DMS 273 (cell line): ENCODE results near the gene PLEKHA6.
A peak's percentile ranks its signal among the peaks of the same experiment; 100 is the strongest.

Experiments
- DNase-seq: peaks from one replicate; lab custom pipeline; 2025; ENCODE audit not compliant: unreplicated experiment; lab: John Stamatoyannopoulos, UW

PLEKHA6 gene

DNA sequence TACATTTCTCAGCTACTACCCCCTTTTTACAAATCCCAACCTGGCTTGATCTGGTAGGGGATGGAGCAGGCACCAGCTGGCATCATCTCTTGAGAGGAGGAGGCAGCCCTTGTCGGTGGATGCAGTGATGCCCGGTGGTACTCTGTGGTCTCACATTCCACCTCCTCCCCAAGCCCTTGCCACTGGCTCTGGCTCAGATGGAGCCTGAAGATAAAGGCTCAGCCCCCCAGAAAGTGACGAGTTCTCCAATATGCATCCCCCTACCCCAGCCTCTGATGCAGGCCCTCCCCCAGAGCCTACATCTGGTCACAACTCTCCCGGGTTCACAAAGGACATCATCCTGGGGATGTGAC lies 142.1 kb downstream of the PLEKHA6 start:
- no peak for DNase-seq

DNA sequence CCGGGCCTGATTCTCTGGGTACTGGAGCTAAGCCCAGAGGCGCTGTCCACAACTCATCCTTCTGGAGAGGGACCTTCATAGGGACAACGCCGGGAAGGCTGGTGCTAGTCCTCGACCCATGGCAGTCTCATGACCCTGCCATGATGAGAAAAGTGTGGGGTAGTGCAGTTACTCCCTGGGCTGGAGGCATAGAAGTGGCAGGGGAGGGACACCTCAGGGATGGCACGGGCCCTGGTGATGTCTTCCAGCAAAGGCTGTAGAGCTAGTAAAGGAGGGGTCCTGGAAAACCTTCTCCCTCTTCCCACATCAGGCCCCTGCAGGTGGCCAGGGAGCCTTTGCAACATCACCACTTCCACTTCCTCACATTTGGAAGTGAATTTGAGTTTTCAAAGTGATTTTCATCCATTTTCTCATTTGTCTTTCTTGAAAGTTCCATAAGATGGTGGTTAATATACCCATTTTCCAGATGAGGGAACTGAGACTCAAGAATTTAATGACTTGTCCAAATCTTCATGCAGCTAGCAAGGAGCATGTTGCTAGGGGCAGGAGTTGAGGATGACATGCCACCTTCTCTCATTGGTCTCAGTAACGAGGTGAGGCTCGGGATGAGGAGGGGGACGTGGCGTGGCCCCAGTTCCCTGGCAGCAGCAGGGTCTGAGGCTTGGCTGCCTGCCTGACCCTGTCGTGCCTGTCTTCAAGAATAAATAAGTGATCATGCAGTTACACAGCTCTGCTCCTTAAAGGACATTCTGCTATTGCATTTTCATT lies 142.7 kb downstream of the PLEKHA6 start:
- no peak for DNase-seq

DNA sequence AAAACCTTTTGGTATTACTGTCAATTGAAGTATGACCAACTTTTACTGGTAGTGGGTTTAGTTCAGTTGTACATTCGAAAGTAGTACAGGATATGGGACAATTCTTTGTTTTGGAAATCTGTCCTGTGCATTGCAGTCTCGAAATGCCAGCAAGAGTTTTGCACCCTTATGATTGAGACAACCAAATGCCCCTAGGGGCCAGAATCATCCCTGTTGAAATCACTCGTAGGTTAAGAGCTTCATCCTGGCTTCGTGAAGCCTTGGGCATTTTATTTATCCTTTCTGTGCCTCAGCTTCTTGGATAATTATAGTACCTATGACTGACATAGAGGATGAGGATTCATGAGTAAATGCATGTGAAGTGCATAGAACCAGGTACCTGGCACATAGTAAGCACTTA lies 143.5 kb downstream of the PLEKHA6 start:
- no peak for DNase-seq

DNA sequence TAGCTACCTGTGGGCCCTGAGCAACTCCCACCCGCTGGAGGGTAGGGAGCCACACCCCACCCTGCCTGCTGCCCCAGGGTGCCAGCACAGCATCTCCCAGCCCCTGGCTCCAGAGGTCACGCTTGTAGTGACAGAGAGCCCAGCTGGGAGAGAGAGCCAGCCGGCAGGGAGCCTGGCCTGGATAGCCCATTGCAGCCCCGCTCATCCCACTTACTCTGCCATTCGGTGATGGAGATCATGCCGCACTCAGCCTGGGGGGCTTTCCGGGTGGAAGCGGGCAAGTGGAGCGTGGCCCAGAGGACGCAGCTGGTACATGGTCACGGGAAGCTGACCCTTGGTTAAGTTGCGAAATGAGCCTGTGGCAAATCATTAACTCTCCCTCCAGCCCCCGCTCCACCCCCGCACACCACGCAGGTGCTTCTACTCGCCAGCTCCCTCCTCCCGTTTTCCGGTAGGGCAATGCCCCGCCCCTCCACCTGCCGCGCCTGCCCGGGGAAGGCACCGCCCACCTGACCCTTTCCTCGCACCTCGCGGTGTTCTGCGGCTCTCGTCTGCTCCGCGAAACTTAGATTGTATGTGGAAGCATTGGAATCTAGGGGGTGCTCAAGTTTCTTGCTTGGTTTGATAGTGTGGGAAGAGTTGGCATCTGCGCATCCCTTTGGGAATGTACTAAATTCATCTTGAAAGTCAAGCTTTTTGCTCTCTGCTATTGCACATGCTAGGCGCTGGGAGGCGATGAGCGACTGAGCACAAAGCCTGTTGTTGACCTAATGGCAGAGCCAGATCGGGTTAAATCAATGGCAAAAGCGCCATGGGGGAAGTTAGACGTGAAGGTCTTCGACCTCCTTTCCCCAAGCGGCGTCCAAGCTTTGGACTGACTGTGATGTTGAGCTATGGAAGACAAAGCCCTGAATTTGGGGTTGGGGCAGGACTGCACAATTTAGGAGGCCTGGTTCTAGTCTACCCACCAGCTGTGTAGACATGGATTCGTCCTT lies 145.8 kb downstream of the PLEKHA6 start, which contains the start of gene GOLT1A:
Gene GOLT1A (minus strand): TSS at position 321 of the 995 bp plus-strand sequence. CDS start 82 bp downstream, at position 239.
- DNase-seq = no peak

DNA sequence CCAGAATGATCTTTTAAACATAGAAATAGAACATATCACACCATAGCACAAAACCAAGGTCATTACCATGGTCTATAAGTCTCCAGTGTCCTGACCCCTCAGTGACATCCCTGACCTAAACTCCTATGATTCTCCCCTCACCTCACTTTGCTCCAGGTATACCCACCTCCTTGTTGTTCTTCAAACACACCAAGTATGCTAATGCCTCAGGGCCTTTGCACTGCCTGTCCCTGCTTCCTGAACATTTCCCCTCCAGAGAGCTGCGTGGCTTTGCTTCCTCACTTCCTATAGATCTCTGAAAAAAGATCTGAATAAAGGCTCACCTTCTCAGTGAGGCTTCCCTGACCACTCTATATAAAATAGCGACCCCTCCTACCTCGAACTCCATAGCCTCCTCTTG lies 147.0 kb downstream of the PLEKHA6 start:
- DNase-seq = no peak

DNA sequence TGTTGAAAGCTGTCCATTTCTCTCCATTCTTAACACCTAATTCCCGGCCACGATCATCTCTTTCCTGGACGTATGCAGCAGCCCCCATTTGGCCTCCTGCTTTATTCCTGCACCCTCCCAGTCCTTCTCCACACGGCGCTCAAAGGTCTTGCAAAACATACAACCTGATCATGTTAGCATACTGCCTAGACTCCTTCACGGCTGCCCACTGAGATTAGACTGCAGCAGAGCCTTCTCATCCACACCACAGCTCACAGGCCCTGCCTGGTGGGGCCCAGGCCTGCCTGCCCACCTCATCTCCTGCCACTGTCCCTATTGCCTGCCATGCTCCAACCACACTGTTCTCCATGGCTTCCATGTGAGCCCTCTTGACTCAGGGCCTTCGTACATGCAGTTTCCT lies 148.7 kb downstream of the PLEKHA6 start:
- no peak for DNase-seq

DNA sequence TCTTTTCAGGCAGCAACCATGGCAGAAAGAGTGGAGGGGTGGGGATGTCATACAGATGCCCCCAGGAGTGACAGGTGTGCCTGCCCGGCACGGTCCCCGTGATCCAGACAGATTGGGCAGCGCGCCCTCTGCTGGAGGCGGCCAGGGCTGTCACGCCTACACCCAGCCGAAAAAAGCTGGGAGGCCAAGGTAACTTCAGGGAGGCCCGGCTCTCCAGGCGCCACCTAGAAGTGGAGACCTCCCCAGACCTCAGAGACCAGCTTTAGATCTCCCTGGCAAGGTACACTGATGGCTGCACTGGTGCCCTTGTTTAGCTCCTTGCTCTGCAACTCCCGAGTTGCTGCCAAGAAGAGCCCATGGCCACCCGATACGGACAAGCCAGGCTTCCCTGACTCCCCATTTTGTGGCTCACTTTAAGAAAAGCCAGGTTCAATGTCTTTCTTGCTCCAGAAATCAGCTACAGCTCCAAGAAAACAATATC lies 152.6 kb downstream of the PLEKHA6 start:
- DNase-seq = peak; percentile 79

DNA sequence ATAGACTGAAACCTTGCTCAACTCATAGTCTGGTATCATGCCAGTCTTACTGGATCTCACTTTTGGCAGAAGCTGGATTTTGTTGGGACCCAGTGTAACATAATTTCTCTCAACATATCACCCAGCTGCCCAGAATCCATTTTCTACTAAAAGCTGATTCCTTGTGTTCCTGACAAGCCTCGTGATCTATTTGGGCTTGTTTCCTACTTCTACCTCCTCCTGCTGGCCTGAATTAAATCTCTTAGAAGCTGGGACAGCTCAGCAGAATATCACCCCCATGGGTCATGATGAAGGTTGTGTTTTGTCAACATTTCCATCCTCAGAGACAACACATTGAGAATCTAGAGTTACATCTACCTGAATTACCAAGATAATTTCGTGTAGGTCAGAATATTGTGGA lies 153.6 kb downstream of the PLEKHA6 start:
- no peak for DNase-seq

DNA sequence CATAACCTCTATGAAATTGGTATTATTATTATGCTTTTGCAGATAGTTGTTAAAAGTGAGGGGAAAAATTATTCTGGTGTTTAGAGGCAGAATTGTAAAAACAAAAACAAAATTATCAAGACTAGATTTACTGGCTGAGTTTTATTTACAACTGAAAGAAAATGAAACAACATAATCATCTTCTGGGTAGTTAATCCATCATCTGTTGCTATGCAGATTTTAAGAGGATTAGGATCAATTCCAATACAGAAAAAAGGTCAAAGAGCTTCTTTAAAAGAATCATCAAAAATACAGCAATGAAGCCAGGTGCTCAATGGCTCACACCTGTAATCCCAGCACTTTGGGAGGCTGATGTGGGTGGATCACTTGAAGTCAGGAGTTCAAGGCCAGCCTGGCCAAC lies 154.2 kb downstream of the PLEKHA6 start:
- DNase-seq = no peak

DNA sequence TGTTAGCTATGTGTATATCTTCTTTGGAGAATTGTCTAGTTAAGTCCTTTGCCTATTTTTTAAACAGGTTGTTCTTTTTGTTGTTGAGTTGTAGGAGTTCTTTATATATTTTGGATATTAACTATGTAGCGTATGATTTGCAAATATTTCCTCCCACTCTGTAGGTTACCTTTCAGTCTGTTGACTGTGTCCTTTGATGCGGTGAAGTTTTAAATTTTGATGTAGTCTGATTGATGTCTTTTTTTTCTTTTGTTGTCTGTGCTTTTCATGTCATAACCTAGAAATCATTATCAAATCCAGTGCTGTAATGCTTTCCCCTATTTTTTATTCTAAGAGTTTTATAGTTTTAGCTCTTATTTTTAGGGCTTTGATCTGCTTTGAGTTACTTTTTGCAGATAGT lies 154.8 kb downstream of the PLEKHA6 start:
- DNase-seq = no peak

DNA sequence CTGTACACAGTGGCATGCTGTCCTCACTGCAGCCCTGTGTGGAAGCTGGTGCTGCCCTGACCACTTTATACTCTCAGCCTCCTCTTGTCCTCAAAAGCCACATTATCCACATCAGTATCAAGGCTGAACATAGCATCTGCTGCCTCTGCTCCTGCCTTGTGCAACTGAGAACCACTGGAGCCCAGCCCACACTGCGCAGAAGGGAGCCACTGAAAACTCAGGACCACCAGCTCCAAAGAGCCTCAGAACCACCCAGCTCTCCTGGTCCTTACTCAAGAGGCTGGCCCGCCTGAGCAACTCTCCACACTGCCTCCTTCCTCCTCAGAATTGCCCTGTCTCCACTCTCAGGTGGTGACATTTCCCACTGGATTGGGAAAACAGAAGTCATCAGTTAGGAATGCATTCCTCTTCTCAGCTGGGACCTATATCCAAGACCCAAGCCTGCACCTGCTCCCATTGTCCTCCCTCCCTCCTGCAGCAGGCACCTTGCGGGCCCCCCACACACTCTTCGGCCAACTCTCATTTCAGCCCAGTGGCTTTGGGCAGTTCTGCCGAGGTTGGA lies 156.4 kb downstream of the PLEKHA6 start:
- DNase-seq = no peak

DNA sequence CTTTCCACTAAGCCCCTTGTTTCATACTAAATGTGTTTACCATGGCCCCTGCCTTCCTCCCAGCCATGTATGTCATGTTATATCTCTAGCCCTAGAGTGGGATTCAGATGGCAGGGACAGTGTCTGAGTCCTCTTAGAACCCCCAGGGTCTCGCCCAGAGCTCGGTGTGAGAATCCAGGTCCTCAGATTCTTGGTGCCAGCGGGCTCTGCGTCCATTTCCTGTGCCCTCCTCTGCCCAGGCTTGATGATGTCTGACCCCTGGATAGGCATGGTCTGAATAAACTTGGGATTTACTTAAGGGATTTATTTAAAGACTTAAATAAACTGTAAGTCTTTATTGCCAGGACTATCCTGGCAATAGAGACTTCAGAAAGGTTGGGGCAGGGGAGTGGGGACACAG lies 157.2 kb downstream of the PLEKHA6 start:
- DNase-seq = no peak

DNA sequence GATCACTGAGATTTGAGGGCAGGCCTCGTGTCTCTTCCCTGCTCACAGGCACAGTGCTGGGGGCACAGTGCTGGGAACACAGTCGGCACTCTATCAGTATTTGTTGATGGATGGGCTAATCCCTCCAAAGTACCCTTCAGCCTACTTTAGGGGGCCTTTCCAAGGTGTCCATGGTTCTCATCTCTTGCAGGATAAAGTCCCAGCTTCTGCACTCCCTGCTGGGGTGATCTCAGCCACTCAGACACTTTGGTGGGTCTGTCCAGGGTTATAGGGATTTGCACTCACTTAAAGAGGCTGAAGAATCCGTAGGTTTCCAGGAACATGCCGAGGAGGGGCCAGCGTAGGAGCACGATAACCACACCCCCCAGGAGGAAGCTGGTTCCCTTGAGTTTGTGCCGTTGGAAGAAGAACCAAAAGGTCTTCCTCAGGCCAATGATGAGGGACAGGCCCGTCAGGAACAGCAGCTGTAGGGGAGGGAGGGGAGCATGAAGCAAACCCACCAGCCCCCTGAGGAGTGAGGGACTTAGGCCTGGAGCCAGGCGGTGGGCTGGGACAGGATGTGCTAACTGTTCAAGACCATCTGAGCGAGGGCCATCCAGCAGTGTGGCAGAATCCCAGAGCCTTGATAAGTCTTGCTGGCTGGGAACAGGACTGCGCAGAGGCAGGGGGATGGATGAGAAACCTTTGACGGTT lies 158.2 kb downstream of the PLEKHA6 start:
- no peak for DNase-seq

DNA sequence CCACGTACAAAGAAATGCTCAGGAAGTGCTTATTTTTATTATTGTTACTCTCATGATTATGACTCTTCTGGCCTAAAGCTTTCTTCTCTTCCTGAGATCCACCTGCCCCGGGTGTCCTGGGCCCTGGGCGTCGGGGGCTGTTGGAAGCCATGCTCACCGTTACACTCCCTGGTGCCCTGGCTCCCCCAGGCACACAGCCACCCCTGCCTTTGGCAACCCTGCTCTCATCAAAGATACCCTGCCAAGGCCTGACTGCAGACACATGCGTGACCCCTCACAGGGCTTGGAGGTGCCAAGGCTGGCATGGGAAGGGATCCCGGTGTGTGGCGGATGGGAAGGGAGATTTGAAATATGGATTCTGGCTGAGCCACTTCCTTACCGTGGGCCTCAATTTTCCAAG lies 160.2 kb downstream of the PLEKHA6 start:
- no peak for DNase-seq

DNA sequence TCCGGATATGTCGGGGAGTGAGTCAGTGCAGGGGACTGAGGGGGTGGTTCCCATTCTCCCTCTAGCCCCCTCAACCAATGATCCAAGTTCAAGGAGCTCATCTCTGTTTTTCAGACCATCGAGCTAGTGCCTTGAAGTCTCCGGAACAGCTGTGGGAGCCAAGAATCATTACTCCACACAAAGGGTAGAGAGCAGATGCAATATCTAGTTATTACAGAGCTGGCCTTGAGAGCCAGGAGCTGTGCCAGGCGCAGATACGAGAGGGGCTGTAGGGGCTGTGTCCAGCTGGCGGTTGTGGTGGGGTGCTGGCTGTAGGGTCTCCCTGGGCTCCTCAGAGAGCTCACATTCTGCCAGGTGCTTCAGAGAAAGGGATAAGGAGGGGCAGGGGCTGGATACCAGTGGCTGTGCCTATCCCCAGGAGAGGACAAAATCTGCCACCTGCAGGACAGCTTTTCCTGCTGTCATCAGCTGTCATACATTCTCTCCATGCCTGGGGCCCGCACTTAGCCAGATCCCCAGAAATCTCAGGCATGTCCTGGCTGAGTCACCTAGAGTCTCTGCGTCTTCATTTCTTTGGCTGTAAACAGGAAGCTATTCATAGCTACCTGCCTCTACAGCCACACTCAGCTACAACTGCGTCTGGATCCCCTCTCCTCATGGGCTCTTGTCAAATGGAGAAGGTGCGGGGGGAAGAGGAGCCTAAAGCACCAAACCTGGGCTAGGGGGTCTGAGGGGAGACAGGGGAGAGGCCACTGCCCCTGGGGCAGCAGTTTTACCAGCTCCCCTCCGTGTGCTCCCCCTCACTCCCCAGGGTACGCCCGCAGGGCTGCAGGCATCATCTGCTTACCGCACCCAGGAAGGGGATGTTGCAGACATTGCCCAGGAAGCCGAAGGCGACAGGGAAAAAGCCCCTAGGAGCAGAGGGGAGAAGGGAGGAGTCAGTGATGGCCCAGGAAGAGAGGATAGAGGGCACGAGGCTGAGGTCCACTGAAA lies 161.1 kb downstream of the PLEKHA6 start:
- DNase-seq = no peak

DNA sequence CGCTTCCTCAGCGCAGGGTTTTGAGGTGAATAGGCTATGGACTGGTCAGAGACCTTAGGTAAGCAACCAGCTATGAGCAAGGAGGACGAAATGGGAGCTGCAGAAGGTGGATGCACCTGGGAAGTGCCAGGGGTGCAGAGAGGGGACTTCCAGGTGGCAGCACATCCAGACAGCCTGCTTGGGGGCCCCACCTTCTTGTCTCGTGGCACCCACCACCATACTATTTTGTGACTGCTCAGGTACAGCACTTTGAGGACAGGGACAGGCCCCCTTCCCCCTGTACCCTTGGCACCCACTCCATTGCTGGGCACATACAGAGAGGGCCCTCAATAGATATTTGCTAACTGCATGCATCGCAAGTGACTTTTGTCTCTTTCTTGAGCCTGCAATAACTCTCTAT lies 162.7 kb downstream of the PLEKHA6 start:
- DNase-seq = no peak

DNA sequence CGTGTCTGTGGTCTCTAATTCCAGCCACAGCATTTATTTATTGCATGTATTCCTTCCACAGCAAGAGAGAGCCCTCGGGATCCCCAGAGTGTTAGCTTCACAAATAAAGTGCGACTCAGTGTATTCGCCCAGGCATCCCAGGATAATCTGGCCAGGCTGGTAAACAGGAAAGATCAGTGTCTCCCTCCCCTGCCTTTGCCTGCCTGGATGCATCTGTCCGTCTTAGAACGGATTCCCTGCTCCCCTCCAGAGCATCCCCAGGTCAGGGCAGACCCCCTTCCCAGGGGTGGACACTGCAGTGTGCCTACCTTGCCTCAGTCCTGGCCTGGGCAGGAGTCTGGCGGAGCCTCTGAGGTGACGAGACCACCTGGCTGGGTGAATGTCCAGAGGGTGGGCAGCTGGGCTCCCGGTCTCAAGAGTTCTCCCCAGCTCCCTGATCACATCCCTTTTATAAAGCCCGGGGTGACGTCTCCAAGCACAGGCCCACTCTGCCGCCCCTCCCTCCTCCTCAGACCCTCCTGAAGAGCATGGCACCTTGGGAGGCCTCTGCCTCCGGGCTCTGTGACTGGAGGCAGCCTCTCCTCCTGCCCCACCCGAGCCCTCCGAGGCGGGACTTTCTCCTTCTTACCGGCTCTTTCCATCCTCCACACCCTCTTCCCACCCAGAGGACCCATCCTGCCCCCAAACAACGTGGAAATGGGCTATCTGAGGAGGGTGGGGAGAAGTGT lies 163.5 kb downstream of the PLEKHA6 start, which contains the start of gene KISS1:
Gene KISS1 (minus strand): TSS at position 424 of the 728 bp plus-strand sequence. CDS start 3,615 bp downstream, outside the sequence.
- no peak for DNase-seq

DNA sequence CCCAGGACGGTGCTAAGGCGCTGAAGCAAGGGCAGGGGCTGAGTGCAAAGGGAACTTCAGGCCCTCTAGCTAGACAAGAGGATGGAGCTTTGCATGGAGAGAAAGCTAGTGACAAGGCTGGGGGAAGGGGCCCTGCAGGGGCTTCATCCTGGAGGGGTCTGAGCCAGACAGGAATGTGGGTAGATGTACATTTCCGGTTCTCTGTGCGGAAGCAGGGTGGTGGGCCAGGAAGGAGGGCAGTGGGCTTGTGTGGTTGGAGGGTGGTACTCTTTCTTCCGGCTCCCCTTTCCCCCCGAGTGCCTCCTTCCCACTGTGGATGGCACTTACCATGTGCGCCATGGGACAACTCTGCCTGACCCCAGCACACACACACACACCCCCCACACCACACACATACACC lies 165.0 kb downstream of the PLEKHA6 start:
- DNase-seq = no peak

DNA sequence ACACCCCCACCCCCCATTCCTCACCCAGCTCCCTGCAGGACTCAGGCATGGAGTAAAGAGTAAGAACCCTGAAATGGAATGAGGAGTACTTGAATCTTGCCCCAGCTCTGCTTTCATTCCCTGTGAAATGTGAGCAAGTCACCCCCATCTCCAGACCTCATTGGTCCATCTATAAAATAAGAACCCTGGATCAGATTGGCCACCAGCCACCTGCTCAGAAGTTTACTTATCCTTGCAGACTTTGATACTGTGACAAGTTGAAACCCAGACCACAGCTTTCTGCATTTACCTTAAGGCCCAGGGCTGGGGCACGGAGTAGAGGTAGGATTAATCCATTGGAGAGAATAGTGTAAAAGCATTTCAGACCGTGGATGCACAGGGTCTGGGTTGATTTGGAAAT lies 165.6 kb downstream of the PLEKHA6 start:
- no peak for DNase-seq
